HepG2 (cell line): ENCODE results near the gene BCL2L2. TPM values are rescaled to one million over a fixed set of nuclear protein-coding genes. Genes with fewer than 3 reads are reported as not detected.

Source experiments
- CBX5 ChIP-seq: sonication (generic); formaldehyde crosslinking; IDR thresholded peaks from 2 replicates; pipeline ENCODE4 v1.4.0; 2020; ENCODE audit warnings: missing genetic modification reagents, borderline replicate concordance
- CC2D1A ChIP-seq: sonication (generic); formaldehyde crosslinking; IDR thresholded peaks from 2 replicates; pipeline ENCODE4 v1.8.1; 2023; ENCODE audit warnings: mild to moderate bottlenecking, missing genetic modification reagents
- EZH2 ChIP-seq: conservative IDR thresholded peaks from 2 replicates; pipeline ENCODE4 v1.6.1; 2012; ENCODE audit warnings: mild to moderate bottlenecking, low read depth, low read length, moderate library complexity
- HDAC6 ChIP-seq: fragments of 200-600 bp; sonication (generic); IDR thresholded peaks from 2 replicates; pipeline ENCODE4 v1.7.0; 2017; ENCODE audit warnings: mild to moderate bottlenecking, antibody characterized with exemption, low read length, low read depth
- MEF2D ChIP-seq: sonication (generic); formaldehyde crosslinking; IDR thresholded peaks from 2 replicates; pipeline ENCODE4 v1.5.1; 2020; ENCODE audit warnings: mild to moderate bottlenecking, missing genetic modification reagents
- MYC ChIP-seq: sonication (generic); formaldehyde crosslinking; IDR thresholded peaks from 2 replicates; pipeline ENCODE4 v1.9.0; 2021; ENCODE audit warnings: missing genetic modification reagents, borderline replicate concordance
- PCBP2 ChIP-seq: fragments of 200-400 bp; formaldehyde crosslinking; optimal IDR thresholded peaks from 2 replicates; pipeline ENCODE3; 2018; ENCODE audit warnings: low read length, low read depth; ENCODE audit not compliant: poor library complexity, severe bottlenecking
- YEATS4 ChIP-seq: sonication (generic); formaldehyde crosslinking; IDR thresholded peaks from 2 replicates; pipeline ENCODE4 v1.4.0; 2020; ENCODE audit warnings: missing genetic modification reagents, borderline replicate concordance
- ZBTB25 ChIP-seq: IDR thresholded peaks from 2 replicates; pipeline ENCODE4 v1.6.1; 2018; ENCODE audit warnings: missing genetic modification reagents
- ZNF232 ChIP-seq: sonication (generic); formaldehyde crosslinking; IDR thresholded peaks from 2 replicates; pipeline ENCODE4 v1.4.0; 2020; ENCODE audit warnings: missing genetic modification reagents, borderline replicate concordance
- ZNF407 ChIP-seq: sonication (generic); formaldehyde crosslinking; IDR thresholded peaks from one replicate; pipeline ENCODE4 v1.5.1; 2020; ENCODE audit warnings: mild to moderate bottlenecking, missing genetic modification reagents; ENCODE audit errors: not compliant biosample characterization
- ZNF484 ChIP-seq: sonication (generic); formaldehyde crosslinking; IDR thresholded peaks from 2 replicates; pipeline ENCODE4 v1.5.1; 2020; ENCODE audit warnings: mild to moderate bottlenecking, low read depth, missing genetic modification reagents, borderline replicate concordance
- ZNF639 ChIP-seq: conservative IDR thresholded peaks from 2 replicates; pipeline ENCODE4 v1.6.1; 2018; ENCODE audit warnings: missing genetic modification reagents
- polyA plus RNA-seq, 8 experiments: library from polyadenylated mRNA; depleted of rRNA in 3 of 8; stranded (reverse) in 7 of 8; unstranded in 1 of 8; fragments of >200 nt; fragmentation: Illumina TruSeq in 4 of 8; extraction: Trizol in 4 of 8; gene quantifications; 2 replicates each; pipeline versions ENCODE4 v1.2.1 to v1.2.3, GENCODE V29; 2011 to 2016; ENCODE audit warnings: low read depth in 4 of 8, missing spikeins in 1 of 8, mixed read lengths in 1 of 8; ENCODE audit not compliant: insufficient read depth in 1 of 8
- total RNA-seq, 5 experiments: library from RNA; depleted of rRNA; stranded (reverse); fragments of >200 nt; fragmentation: Illumina TruSeq; extraction: Trizol; gene quantifications; 2 replicates each; pipeline ENCODE4 v1.2.3, GENCODE V29; 2016; ENCODE audit warnings: low read depth in 1 of 5
- TF ChIP-seq, protein P1 (sequence below): sonication (generic); formaldehyde crosslinking; IDR thresholded peaks from 2 replicates; pipeline ENCODE4 v1.4.0; 2020; ENCODE audit warnings: mild to moderate bottlenecking, missing genetic modification reagents

The BCL2L2 gene
- total and polyA plus RNA-seq, 2 of the 13 experiments (the other 11 are each of a cell fraction or from before 2014, with no cell fraction given): 28.1 to 49.8 TPM

DNA sequence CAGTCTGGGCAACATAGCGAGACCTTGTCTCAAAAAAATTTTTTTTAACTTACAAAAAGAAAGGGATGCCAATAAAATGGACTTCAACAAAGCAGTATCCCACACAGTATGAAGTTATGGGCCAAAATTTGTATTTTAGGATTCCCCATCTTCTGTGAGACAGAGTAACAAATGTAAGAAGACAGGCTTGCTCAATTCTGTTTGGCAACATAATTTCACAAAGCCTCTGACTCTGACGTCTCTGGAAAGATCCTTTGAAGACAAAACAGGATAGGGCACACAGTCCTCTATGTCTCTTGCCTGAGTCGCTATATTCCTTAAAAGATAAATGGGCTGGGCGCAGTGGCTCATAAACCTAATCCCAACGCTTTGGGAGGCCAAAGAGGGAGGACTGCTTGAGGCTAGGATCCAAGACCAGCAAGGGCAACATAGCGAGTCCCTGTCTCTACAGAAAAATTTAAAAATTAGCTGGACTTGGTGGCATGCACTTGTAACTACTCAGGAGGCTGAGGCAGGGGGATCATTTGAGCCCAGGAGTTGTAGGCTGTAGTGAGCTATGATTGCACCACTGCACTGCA, 19.6 kb upstream of the BCL2L2 start (continued):
- TF ChIP-seq HDAC6 (0 out of 2 replicates have a peak, but pooled peaks have one; percentile 5), CBX5 (no peak), YEATS4 (no peak), ZNF232 (no peak), ZNF639 (CRISPR knock-in tag) (no peak), MYC (CRISPR knock-in tag) (no peak), CC2D1A (CRISPR knock-in tag) (no peak), ZNF484 (CRISPR knock-in tag) (no peak), ZNF407 (CRISPR knock-in tag) (no peak), PCBP2 (no peak), EZH2 (no peak), MEF2D (CRISPR knock-in tag) (no peak), ZBTB25 (CRISPR knock-in tag) (no peak)
- TF ChIP-seq, protein P1, sequence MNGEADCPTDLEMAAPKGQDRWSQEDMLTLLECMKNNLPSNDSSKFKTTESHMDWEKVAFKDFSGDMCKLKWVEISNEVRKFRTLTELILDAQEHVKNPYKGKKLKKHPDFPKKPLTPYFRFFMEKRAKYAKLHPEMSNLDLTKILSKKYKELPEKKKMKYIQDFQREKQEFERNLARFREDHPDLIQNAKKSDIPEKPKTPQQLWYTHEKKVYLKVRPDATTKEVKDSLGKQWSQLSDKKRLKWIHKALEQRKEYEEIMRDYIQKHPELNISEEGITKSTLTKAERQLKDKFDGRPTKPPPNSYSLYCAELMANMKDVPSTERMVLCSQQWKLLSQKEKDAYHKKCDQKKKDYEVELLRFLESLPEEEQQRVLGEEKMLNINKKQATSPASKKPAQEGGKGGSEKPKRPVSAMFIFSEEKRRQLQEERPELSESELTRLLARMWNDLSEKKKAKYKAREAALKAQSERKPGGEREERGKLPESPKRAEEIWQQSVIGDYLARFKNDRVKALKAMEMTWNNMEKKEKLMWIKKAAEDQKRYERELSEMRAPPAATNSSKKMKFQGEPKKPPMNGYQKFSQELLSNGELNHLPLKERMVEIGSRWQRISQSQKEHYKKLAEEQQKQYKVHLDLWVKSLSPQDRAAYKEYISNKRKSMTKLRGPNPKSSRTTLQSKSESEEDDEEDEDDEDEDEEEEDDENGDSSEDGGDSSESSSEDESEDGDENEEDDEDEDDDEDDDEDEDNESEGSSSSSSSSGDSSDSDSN (CRISPR knock-in tag): no peak
